ENCODE measurements around the gene PRSS21.

The PRSS21 gene

DNA sequence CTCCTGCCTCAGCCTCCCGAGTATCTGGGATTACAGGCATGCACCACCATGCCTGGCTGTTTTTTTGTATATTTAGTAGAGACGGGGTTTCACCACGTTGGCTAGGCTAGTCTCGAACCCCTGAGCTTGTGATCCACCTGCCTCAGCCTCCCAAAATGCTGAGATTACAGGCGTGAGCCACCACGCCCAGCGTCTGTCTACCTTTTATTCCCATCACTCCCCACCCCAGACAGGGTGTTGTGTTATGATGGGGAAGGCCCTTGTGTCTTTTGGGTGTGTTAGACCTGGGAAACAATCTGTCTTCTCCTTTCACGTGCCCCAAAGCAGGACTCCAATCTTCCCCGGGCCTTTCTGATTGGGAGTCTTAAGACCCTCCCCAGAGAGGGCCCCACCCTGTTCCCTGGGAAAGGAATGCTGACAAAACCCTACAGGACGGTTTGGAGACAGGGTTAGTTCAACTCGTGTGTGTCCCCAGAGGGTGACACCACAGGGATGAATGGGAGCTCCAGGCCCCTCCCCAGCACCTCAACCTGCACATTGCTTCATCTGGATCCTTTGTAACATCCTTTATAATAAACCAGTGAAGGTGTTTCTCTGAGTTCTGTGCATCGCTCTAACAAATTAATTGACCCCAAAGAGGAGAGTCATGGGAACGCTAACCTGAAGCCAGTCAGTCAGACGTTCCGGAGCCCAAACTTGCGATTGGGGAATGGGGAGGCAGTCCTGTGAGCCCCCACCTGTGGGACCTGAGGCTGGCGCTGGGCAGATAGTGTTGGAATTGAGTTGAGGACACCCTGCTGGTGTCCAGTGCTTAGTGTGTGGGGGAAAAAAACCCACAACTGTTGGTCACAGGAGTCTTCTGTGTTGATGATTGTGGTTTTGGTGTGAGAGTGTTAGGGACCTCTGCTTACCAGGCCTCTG lies 36.8 kb upstream of the PRSS21 start:
- no peak for DNase-seq

- no peak for DNase-seq
These were observed 34.3 kb upstream of the PRSS21 start for GRCh38 chr16:2782583-2783351.

GRCh38 chr16:2783581-2784357 lies 33.3 kb upstream of the PRSS21 start:
- DNase-seq, result no peak

DNA sequence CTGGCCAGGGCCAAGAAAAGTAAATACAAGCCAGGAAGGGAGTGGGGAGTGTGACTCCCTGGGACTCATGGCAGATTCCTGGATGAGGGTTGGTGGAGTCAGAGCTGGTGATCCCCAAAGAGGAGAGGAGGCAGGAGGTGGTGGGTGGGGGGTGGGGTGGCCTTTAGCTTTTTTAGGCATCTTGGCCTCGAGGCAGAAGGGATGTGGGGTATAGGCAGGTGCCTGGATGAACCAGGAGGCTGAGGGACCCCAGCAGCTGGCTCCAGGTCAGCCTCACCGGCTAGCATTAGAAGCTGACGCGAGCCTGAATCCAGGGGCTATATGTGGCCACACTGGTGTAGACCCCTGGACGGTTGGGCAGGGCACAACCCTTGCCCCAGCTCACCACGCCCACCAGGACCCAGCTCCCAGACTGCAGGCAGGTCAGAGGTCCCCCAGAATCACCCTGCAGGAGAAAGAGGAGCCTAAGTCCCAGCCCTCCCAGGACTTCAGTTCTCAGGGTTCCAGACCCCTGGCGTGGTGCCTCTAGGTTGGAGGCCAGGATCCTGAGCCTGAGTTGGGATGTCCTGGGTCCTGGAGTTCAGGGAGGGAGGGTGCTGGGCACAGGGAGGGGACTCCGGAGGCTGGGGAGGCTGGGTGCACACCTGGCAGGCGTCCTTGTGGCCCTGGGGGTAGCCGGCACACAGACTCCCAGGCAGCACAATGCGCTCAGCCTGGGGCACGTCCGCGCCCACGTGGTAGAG lies 32.5 kb upstream of the PRSS21 start:
- DNase-seq, result no peak

- DNase-seq, result no peak
These were observed 31.7 kb upstream of the PRSS21 start for GRCh38 chr16:2785101-2785991.

- DNase-seq, result no peak
These were observed 30.8 kb upstream of the PRSS21 start for GRCh38 chr16:2786061-2786825.

DNA sequence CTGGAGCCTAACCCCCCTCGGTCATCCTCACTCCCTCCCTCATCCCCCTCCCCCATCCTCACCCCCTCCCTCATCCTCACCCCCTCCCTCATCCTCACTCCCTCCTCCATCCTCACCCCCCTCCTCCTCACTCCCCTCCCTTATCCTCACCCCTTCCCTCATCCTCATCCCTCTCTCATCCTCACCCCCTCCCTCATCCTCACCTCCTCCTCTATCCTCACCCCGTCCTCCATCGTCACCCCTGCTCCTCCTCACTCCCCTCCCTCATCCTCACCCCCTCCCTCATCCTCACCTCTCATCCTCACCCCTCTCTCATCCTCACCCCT lies 30.2 kb upstream of the PRSS21 start:
- DNase-seq, result no peak

GRCh38 chr16:2787406-2787805 lies 29.6 kb upstream of the PRSS21 start, which contains the start of gene PRSS33:
Gene PRSS33 (minus strand): TSS chr16:2787560. CDS start chr16:2786547, 1,013 bp downstream.
- no peak for DNase-seq

DNA sequence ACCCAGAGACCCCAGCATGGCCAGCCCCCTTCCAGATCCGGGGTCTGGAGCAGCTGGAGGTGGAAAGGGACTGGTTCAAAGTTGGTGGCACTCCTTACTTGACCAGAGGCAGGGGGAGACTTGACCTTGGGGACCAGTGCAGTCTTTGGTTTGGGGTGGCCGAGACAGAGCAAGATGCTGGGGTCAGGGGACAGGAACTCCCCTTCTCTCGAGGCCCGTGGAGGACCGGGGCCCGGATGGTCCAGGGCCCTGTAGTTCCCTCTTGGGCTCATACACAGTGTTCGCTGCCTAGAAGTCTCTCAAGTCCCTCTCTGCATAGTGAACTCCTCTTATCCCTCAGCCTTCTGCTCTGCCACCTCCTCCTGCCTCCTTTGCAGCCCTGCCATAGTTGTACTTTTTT lies 29.1 kb upstream of the PRSS21 start:
- DNase-seq, result no peak

DNA sequence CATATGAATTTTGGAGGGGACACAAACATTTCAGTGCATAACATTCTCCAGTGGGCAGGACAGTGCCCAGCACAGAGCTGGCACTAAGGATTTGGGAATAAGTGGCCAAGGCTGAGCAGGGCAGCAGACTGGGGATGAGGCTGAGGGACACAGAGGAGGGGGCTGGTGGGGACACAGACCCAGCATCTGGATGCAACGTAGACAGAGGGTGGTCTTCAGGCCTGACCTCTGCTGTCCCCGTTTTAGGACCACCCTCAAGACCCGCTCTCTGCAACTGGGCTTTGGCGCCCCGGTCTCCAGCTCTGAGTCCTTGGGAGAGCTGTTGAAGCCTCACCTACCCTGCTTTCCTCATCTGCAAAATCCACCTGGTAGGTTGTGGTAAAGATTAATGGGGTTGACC lies 26.4 kb upstream of the PRSS21 start:
- no peak for DNase-seq

- no peak for DNase-seq
These were observed 25.9 kb upstream of the PRSS21 start for GRCh38 chr16:2791174-2791573.

- no peak for DNase-seq
These were observed 24.1 kb upstream of the PRSS21 start for GRCh38 chr16:2792940-2793339.

DNA sequence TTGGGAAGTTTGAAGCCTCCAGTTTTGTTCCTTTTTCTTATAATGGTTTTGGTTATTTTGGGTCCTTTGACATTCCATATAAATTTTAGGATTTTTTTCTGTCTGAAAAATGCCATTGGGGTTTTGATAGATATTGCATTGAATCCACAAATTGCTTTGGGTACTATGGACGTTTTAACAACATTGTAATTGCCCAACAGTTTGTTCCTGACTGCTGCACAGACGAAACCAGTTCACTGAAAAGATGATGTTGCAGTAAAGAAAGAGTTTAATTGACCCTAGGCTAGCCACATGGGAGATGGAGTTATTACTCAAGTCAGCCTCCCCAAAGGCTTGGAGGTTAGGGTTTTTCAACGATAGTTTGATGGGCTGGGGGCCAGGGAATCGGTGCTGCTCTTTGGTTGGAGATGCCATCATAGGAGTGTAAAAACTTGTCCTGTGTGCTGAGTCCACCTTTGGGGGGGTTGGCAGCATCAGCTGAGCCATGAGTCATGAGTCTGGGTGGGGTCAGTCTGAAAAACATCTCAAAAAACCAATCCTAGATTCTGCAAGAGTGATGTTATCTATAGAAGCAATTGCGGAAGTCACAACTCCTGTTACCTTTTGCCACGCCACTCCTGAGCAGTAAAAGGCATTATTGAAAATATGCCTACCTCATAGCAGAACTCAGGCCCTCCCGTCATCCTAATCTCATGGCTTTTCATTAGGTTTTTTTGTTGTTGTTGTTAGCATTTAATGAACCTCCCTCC lies 21.5 kb upstream of the PRSS21 start:
- DNase-seq, result no peak

- DNase-seq, result no peak
These were observed 18.3 kb upstream of the PRSS21 start for GRCh38 chr16:2798723-2799204.

DNA sequence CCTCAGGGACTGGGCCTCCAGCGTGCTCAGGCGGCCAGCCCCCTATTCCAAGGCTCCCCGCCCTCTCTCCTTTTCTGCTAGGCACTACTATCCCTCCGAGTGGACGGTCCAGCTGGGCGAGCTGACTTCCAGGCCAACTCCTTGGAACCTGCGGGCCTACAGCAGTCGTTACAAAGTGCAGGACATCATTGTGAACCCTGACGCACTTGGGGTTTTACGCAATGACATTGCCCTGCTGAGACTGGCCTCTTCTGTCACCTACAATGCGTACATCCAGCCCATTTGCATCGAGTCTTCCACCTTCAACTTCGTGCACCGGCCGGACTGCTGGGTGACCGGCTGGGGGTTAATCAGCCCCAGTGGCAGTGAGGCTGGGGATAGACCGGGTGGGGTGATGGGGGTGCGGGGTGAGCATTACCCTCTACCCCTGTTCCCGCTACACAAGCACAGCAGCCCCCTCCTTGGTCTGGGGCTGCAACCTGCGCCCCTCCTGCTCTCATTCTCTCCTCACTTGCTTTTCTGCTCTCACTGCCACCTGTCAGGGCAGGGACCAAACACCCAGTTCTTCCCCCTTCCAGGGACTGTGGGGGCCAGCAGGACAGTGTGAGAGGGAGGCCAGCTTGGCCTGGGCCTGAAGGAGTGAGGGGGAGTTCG lies 17.7 kb upstream of the PRSS21 start:
- DNase-seq, result no peak

- no peak for DNase-seq
These were observed 17.2 kb upstream of the PRSS21 start for GRCh38 chr16:2799859-2800226.

- DNase-seq, result no peak
These were observed 13.4 kb upstream of the PRSS21 start for GRCh38 chr16:2803545-2804195.

DNA sequence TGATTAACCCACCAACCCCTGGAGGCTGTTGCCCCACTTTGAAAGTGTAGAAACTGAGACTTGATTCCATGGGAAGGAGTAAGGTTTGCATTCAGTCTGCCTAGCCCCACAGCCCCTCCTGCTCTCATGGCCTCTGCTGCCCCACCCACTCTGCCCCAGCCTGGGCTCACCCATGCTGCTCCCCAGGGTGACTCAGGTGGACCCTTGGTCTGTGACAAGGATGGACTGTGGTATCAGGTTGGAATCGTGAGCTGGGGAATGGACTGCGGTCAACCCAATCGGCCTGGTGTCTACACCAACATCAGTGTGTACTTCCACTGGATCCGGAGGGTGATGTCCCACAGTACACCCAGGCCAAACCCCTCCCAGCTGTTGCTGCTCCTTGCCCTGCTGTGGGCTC lies 12.3 kb upstream of the PRSS21 start:
- no peak for DNase-seq

GRCh38 chr16:2806286-2806685 lies 10.8 kb upstream of the PRSS21 start:
- DNase-seq, result no peak

All from NCI-H748 treated with DMSO at 0.1 percent for 48 hours (cell line).